GM19438 (cell line): ENCODE measurements around the gene ZBTB48.

ENCODE experiments used
- ATAC-seq: cut with Tn5 transposase; IDR thresholded peaks from one replicate; pipeline ENCODE4 v1.9.1; 2021; ENCODE audit warnings: low read depth; ENCODE audit not compliant: unreplicated experiment

ZBTB48 gene

DNA sequence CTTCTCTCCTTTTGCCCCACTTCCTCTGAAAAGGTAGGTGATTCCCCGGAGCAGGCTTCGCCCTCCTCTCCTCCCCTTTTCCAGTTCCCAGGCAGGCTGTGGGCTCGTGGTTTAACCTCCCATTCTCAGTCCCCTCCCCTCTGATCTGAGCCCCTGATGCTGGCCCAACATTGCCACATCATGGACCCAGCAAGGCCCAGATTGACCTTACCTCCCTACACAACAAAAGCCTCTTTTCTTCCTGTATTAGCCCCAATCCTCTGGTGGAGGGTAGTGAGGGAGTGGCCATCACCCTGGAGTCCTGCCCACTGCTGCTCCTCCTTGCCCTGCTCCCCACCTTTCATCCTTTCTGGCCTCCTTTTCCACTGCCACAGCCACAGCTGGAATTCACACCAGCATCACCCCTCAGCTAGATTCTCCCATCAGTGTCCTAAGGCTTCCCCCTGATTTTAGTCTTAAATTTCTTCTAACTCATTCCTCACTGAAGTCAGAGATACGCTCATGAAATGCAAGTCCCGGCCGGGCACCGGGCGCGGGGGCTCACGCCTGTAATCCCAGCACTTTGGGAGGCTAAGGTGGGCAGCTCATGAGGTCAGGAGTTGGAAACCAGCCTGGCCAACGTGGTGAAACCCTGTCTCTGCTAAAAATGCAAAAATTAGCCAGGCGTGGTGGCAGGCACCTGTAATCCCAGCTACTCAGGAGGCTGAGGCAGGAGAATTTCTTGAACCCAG, 7.0 kb upstream of the ZBTB48 start:
- ATAC-seq = no peak

DNA sequence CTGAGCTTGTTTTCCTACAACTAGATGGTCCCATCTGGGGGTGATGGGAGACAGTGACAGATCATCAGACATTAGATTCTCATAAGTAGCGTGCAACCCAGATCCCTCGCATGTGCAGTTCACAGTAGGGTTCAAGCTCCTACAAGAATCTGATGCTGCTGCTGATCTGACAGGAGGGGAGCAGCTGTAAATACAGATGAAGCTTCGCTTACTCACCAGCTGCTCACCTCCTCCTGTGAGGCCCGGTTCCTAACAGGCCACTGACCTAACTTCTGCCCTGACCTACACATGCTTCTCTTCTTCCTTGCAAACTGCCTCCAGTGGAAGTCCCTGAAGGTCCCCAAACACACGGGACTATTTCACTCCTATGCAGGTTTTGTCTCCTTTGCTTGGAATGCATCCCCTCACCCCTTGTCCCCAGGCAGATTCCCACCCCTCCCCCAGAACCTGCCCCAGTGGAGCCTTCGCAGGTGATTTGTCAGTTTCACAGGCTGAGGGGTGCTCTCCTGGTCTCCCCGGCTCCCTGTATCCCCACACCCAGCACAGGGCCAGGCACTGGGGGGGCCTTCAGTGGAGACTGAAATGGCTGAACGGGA, 5.7 kb upstream of the ZBTB48 start:
- no peak for ATAC-seq

DNA sequence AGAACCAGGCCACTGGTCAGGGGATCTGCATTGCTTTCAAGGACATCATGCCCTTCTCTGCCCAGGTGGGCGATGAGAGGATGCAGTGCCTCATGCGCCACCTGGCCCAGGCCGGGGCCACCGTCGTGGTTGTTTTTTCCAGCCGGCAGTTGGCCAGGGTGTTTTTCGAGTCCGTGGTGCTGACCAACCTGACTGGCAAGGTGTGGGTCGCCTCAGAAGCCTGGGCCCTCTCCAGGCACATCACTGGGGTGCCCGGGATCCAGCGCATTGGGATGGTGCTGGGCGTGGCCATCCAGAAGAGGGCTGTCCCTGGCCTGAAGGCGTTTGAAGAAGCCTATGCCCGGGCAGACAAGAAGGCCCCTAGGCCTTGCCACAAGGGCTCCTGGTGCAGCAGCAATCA, 5.0 kb upstream of the ZBTB48 start:
- no peak for ATAC-seq

DNA sequence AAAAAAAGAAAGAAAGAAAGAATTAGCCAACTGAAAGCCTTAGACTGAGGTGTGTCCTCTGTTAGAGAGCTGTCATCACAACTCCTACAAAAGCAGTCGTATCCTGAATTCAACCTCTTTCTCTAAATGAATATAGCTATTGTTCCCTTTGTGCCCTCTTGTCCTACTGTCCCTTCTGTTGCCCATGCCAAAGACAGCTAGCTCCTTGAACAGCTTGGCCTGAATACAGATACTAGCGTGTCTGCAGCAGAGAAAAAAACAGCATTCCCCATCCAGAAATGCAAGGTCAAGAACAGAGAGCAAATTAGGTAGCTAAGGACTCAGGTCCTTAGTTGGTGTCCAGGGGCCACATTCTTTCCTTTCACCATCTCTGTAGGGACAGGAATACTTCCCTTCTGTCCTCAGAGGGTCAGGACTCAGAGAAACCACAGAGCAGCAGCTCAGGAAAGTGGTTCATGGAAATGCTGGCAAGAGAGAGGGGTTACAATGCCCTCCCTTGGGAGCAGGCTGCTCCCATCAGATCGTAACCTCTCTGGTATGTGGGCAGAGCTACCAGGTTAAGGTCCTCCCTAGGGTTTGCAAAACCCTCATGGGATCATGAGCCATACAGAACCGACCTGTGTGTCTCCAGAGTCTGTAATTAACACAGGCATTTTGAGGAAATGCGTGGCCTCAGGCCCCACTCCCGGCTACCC, 1.8 kb upstream of the ZBTB48 start:
- no peak for ATAC-seq

DNA sequence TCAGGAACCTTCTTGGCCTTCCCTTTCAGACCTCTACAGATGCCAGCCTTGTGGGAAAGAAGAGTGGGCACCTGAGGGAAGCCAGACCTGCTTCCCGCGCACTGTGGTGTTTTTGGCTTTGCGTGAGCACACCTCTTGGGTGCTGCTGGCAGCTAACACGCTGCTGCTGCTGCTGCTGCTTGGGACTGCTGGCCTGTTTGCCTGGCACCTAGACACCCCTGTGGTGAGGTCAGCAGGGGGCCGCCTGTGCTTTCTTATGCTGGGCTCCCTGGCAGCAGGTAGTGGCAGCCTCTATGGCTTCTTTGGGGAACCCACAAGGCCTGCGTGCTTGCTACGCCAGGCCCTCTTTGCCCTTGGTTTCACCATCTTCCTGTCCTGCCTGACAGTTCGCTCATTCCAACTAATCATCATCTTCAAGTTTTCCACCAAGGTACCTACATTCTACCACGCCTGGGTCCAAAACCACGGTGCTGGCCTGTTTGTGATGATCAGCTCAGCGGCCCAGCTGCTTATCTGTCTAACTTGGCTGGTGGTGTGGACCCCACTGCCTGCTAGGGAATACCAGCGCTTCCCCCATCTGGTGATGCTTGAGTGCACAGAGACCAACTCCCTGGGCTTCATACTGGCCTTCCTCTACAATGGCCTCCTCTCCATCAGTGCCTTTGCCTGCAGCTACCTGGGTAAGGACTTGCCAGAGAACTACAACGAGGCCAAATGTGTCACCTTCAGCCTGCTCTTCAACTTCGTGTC, 995 bp upstream of the ZBTB48 start:
- no peak for ATAC-seq

DNA sequence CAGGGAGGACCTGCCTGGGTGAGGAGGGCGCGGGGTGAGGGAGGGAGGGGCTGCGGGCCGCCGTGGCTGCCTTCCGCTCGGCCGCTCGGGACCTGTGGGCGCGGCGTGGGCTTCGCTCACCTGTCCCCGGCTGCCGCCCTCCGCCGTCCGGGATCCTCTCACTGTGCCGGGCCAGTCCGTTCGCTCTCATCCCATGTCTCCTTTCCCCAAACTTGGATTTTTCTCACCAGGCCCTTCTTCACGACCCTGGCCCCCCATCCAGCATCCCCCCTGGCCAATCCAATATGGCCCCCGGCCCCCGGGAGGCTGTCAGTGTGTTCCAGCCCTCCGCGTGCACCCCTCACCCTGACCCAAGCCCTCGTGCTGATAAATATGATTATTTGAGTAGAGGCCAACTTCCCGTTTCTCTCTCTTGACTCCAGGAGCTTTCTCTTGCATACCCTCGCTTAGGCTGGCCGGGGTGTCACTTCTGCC, 362 bp downstream of the ZBTB48 start:
- ATAC-seq = no peak

DNA sequence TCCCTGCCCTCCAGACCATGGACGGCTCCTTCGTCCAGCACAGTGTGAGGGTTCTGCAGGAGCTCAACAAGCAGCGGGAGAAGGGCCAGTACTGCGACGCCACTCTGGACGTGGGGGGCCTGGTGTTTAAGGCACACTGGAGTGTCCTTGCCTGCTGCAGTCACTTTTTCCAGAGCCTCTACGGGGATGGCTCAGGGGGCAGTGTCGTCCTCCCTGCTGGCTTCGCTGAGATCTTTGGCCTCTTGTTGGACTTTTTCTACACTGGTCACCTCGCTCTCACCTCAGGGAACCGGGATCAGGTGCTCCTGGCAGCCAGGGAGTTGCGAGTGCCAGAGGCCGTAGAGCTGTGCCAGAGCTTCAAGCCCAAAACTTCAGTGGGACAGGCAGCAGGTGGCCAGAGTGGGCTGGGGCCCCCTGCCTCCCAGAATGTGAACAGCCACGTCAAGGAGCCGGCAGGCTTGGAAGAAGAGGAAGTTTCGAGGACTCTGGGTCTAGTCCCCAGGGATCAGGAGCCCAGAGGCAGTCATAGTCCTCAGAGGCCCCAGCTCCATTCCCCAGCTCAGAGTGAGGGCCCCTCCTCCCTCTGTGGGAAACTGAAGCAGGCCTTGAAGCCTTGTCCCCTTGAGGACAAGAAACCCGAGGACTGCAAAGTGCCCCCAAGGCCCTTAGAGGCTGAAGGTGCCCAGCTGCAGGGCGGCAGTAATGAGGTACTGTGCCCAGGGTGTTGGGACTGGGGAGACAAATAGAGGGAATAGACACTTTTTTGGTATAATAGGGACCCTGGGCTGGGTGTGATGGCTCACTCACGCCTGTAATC, 1.0 kb downstream of the ZBTB48 start:
- no peak for ATAC-seq

DNA sequence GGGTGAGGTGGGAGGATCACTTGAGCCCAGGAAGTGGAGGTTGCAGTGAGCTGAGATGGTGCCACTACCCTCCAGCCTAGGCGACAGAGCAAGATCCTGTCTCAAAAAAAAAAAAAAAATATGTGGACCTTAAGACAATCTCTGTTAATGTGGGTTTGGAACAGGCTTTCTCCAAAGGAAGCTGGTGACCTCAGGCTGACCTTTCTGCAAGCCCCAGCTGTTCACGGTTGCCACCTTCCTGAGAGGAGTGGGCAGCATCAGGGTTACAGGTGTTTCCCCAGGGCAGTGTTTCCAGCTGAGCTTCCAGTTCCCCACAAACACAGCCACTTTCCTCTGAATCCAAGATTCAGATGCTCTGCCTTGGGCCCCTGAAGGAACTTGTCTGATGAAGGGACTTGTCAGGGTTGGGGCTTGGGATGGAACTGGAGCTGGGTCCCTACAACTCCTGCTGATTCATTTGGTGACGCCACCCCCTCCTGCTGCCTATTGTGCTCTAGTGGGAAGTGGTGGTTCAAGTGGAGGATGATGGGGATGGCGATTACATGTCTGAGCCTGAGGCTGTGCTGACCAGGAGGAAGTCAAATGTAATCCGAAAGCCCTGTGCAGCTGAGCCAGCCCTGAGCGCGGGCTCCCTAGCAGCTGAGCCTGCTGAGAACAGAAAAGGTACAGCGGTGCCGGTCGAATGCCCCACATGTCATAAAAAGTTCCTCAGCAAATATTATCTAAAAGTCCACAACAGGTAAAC, 1.9 kb downstream of the ZBTB48 start:
- ATAC-seq = no peak

DNA sequence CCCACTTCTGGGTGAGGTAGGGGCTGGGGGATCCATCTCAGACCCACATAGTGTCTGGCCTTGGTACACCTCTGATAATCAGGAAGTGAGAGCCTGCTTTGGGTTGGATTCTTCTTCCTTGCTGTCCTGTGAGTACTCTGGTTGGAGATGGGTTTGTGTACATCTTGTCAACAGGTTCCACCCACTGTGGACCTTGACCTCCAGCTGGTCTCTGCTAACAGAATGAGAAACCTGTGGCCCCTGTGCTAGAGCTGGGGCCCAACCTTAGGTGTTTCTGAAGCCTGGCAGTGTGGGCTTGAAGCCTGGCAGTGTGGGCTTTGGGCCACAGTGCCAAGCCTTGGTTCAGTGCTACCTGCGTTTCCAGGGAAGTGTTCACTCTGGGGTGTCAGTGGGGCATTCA, 2.6 kb downstream of the ZBTB48 start:
- ATAC-seq = no peak

DNA sequence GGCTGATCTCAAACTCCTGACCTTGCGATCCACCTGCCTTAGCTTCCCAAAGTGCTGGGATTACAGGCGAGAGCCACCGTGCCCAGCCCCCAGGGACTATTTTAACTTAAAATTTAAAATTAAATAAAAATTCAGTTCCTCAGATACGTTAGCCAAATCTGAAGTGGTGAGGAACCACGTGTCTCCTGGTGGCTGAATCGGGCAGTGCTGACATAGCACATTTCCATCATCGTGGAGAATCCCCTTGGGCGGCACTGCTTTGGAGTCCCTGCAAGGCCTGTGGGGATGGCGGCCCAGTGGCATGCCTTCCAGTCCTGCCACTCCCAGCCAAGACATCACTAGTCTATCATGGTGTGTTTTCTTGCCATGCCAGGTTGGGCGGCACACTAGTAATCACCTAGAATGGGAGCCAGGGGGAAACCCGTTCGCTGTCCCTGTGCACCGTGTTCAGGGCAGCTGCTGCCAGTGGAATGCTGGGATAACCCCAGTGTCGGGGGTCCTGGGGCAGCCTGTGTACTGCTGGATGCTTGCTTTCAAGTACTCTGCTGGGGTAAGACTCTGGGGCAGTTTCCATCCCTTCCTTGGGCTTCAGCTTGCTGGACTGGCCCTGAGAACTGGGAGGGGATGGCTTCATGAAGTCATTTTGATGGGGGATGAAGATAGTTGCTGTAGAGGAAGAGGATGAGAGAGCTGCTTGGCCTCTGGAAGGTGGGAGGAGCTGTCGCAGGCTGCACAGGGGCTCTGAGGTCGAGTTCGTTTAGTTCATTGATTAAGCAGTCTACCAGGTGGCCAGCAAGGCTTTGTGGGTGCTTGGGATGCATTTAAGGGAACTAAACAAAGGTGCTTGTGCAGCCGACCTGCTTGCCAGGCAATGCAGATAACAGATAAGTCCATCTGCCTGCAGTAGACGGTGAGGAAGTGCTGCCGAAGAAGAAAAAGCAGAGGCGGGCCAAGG, 4.6 kb downstream of the ZBTB48 start:
- ATAC-seq = no peak

DNA sequence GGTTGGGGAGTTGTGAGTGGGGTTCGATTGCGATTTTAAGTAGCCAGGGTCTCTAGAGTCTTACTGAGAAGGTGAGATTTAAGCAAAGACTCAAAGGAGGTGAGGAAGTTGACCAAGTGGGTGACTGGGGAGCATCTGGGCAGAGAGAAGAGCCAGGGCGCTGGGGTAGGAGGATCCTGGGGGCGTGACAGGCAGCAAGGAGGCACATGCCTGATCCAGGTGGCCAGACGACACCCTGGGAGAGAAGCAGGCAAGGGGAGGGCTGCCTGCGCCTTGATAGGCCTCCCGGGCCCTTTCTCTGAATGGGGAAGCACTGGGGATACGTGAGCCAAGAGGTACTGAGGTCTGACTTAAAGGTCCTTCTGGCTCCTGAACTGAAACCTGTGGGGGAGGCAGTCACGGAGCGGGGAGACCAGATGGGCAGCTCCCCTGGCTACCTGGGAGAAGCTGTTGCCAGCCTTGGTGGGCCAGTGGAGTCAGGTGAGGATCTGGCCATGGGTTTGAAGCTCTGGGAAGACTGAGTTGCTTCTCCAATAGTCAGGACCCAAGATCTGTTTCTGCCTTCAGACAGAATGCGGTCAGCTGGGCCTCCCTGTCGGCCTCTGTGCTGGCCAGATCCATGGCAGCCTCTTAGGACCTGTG, 5.4 kb downstream of the ZBTB48 start:
- no peak for ATAC-seq

DNA sequence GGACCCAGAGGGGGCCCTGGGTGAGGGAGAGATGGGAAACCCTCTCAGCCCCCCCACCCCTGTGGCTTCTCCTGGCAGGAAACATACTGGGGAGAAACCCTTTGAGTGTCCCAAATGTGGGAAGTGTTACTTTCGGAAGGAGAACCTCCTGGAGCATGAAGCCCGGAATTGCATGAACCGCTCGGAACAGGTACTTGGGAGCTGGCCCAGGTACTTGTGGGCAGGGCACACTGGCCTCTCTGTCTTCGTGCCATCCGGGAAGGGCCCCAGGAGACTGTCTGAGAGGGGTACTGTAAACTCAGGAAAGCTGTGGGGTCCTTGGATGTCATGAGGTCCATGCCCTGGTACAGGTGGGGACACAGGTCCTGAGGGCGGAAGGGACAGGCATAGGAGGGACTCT, 6.0 kb downstream of the ZBTB48 start:
- no peak for ATAC-seq

DNA sequence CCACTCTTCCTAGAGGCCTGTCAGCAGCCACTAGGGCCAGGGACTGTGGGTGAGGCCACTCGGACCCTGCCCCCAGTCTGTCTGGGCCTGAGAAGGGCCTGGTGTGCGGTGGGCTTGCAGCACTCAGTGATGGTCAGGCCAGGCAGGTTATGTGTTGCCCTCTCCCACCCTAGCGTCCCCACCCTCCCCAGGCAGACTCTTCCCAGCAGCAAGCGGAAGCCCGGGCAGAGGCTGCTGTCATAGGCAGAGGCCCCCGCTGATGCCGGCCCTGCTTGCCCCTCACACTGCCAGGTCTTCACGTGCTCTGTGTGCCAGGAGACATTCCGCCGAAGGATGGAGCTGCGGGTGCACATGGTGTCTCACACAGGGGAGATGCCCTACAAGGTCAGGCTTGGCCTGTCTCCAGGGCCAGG, 6.6 kb downstream of the ZBTB48 start:
- no peak for ATAC-seq

DNA sequence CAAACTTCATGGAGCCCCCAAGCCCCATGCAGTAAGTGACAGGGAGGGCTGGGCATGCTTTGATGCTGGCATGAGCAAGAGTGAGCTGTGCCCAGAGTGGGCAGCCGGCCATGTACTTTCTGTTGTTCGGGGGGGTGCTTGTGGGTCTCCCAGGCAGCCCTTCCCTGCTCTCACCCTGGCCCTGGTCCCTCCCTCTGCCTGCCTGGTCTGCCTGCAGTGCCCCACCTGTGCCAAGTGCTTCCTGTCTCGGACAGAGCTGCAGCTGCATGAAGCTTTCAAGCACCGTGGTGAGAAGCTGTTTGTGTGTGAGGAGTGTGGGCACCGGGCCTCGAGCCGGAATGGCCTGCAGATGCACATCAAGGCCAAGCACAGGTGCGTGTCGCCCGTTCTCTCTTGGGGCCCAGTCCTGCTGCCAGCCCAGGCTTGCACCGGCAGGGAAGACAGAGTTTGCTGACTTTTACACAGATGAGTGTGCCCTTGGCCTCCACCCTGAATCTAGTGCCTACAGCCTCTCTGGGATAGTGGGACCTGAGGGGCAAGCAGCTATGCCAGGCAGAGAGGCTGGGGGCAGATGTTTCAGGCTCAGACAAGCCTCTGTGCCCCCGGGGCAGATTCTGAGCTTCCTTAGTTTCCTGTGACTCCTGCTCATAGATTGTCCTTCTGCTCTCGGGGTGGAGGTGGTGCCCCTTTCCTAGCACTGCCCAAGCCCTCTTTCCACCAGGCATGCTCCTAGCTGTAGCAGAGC, 7.6 kb downstream of the ZBTB48 start:
- no peak for ATAC-seq

DNA sequence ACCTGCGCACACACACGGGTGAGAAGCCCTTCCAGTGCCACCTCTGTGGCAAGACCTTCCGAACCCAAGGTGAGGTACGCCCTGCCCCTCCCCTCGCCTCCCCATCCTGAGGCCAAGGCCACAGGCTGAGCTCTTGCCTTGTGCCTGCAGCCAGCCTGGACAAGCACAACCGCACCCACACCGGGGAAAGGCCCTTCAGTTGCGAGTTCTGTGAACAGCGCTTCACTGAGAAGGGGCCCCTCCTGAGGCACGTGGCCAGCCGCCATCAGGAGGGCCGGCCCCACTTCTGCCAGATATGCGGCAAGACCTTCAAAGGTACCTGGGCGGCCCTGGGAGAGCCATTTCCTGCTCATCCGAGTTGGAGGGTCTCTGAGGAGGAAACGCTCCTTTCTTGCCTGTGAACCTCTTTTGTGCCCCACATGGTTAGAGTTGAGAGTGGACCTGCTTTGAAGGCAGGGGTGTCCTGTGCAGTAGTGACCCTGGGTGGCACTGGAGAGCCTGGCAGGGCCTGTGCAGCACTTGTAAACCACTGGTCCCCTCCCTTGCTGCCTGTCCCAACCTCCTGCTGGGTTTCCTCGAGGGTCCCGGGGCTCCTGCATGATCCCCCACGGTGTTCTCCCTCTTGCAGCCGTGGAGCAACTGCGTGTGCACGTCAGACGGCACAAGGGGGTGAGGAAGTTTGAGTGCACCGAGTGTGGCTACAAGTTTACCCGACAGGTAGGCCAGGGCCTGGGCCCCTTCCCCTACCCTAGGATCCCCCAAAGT, 8.5 kb downstream of the ZBTB48 start:
- no peak for ATAC-seq

DNA sequence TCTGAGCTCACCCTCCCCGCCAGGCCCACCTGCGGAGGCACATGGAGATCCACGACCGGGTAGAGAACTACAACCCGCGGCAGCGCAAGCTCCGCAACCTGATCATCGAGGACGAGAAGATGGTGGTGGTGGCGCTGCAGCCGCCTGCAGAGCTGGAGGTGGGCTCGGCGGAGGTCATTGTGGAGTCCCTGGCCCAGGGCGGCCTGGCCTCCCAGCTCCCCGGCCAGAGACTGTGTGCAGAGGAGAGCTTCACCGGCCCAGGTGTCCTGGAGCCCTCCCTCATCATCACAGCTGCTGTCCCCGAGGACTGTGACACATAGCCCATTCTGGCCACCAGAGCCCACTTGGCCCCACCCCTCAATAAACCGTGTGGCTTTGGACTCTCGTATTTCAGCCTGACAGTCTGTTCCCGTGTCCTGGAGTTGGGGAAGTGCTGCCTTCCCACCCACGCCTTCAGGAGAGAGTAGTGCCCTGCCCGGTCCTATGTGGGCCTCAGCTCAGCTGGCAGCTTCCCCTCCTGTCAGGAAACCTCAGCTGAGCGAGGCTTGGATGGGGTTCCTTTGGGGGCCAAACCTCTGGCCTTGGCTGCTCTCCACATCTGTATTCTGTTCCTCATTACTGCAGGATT, 9.2 kb downstream of the ZBTB48 start:
- no peak for ATAC-seq
